ENCODE measurements around the gene EPB41L4A.

Gene EPB41L4A

DNA sequence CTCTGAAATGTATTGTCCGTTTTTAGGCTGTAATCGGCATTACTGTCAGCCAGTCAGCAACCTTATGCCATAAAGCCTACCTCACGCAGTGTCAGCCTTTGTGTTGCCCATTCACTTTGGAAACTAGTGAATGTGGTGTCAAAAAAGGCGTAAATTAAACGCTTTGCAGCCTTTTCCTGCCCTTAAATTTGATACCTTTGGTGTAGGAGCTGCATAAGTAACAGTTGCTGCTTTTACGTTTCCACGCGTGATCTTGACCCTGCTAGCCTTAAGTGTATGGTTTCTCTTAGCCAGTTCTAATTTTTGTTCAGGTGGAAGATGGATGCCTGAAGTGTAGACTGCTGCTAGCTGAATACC, 257.7 kb downstream of the EPB41L4A start:
- peak in 1 of 2 experiments; percentile 58 for DNase-seq
- TF ChIP-seq GATA1 (IDR thresholded peaks at IDR 0.05; ENCODE audit: low read depth, low read length) (no peak), POLR2A (IDR thresholded peaks at IDR 0.05; ENCODE audit: low read length) (no peak)

DNA sequence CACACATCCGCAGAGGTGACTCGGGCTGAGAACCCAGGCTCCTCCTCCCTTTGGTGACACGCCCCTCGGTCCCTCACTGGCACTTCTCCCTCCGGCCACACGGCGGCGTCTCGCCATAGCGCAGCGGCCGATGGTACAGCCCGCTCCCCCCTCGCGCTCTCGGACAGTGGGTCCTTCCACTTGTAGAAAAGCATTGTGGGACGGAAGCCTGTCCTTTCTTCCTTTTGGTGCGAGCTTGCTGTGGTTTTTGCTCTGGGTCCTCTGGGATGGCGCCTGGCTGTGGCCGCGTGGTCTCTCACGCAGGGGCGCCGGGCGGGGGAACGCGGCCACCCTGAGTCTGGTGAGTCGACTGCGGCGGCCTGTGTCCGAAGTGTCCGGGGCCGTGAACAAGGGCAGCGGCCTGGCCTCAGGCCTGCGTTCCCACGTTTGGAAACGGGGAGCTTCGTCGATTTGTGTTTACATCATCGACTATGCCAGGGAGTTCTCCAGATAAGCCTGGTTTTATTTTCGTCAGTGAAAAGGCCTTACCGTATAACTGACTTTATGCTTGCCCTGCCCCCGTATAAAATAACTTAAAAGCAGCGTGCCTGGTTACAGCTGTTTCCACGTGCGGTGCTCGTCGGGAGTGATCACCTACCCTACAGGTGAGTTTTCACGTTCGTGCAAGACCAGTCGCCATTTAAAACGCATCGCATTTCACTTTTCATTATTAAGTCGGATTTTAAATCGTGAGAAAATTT, 258.3 kb downstream of the EPB41L4A start:
- TF ChIP-seq POLR2A (IDR thresholded peaks at IDR 0.05; ENCODE audit: low read length) (peak; percentile 97), GATA1 (IDR thresholded peaks at IDR 0.05; ENCODE audit: low read depth, low read length) (no peak)
- DNase-seq = peak; percentile 94 to 97

GRCh38 chr5:112159435-112159834, 259.6 kb downstream of the EPB41L4A start:
- TF ChIP-seq GATA1 (IDR thresholded peaks at IDR 0.05; ENCODE audit: low read depth, low read length) = no peak
- no peak for TF ChIP-seq POLR2A (IDR thresholded peaks at IDR 0.05; ENCODE audit: low read length)
- no peak for DNase-seq

GRCh38 chr5:112156211-112156610, 262.9 kb downstream of the EPB41L4A start:
- TF ChIP-seq POLR2A (IDR thresholded peaks at IDR 0.05; ENCODE audit: low read length) = no peak
- no peak for TF ChIP-seq GATA1 (IDR thresholded peaks at IDR 0.05; ENCODE audit: low read depth, low read length)
- no peak for DNase-seq

DNA sequence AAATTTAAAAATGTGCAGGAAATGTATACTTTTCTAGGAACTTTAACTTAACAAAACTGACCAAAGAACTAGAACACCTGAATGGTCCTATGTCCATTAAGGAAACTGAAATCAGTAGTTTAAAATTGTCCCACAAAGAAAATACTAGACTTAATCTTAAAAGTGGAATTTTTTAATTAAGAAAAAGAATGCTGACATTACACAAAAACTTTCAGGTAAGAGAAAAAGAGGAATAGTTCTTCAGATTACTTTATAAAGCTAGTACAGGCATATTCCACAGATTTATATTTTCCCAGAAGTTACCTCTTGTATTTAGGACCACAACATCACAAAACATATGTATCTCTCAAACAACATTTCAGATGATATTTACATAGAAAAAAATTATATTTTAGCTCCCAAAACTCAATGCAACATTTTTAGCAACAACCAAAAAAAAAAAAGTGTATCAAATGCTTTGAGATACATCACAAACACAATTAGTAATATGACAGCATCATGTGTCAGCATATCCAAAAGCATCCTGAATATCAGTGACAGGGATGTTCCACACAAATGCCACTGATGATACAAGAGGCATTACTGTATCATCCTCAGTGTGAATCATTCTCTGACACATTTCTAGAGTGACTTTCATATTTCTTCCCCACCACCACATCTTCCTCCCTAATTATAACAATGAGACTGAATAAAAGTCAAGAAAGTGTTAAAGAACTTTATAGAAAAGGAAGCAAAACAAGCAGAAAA, 264.0 kb downstream of the EPB41L4A start:
- no peak for TF ChIP-seq POLR2A (IDR thresholded peaks at IDR 0.05; ENCODE audit: low read length)
- no peak for TF ChIP-seq GATA1 (IDR thresholded peaks at IDR 0.05; ENCODE audit: low read depth, low read length)
- DNase-seq = peak in 1 of 2 experiments; percentile 32

GRCh38 chr5:112149727-112150126, 269.4 kb downstream of the EPB41L4A start:
- no peak for DNase-seq
- TF ChIP-seq POLR2A (IDR thresholded peaks at IDR 0.05; ENCODE audit: low read length) (no peak), GATA1 (IDR thresholded peaks at IDR 0.05; ENCODE audit: low read depth, low read length) (no peak)

DNA sequence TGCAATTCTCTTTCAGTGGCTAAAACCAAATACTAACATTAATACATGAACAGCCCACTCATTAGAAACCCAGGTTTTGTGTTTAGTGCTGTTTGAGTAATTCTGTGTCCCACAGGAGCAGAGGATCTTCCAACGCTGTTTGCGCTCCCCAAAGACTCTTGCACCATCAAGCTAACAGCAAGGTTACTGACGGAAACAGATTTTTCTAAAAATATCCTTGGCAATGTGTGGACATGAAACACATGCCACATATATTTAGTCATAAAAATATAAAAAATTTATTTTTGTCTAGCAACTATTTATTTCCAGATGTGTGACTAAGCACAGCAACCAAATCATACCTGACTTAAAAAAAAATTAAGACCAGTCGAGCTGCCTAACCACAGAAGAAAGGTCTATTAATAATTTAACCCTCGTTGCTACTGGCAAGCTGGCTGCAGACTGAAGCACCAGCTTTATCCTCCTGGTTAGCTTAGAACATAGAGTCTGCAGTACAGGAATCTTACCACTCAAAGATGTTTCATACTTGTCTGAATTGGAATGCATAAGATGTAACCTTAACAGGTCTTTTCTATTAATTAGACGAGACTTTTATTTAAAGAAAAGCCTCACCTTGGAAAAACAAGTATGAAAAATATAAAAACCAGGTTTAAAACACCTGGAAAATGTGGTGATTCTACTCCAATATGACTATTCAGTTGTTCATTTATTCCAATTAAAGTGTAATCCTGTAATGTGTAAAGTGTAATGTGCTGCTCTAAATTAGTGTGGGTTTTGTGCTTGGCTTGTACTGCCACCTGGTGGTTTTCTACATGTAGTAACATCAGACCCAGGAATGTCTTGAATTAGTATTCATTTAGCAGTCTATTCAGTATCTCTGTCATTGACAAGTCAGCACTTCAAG, 272.5 kb downstream of the EPB41L4A start:
- no peak for TF ChIP-seq GATA1 (IDR thresholded peaks at IDR 0.05; ENCODE audit: low read depth, low read length)
- TF ChIP-seq POLR2A (IDR thresholded peaks at IDR 0.05; ENCODE audit: low read length) = no peak
- DNase-seq = peak; percentile 72 to 85

- no peak for DNase-seq
- TF ChIP-seq POLR2A (IDR thresholded peaks at IDR 0.05; ENCODE audit: low read length) (no peak), GATA1 (IDR thresholded peaks at IDR 0.05; ENCODE audit: low read depth, low read length) (no peak)
Observed at GRCh38 chr5:112143690-112144089, 275.4 kb downstream of the EPB41L4A start.

- DNase-seq = no peak
- TF ChIP-seq GATA1 (IDR thresholded peaks at IDR 0.05; ENCODE audit: low read depth, low read length) (no peak), POLR2A (IDR thresholded peaks at IDR 0.05; ENCODE audit: low read length) (no peak)
Observed at GRCh38 chr5:112142769-112143270, 276.3 kb downstream of the EPB41L4A start.

GRCh38 chr5:112141582-112141981, 277.5 kb downstream of the EPB41L4A start:
- TF ChIP-seq GATA1 (IDR thresholded peaks at IDR 0.05; ENCODE audit: low read depth, low read length) = no peak
- no peak for TF ChIP-seq POLR2A (IDR thresholded peaks at IDR 0.05; ENCODE audit: low read length)
- DNase-seq = no peak

DNA sequence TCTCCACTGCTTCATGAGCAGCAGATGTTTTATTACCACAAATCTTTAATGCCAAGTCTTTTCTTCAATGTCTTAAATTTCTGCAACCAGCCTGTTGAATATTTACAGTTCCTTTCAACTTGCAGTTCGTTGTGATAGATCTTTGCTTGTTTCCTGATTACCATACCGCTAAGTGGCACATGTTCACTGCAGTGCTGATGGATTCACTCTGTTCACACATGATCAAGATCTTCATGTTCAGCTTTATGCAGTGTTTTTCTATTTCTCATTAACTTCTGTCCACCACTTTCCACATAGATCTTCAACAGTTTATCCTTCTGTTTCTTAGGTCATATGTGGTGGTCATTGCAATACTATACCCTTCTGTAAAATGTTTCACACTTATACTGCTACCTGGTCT, 280.6 kb downstream of the EPB41L4A start:
- no peak for DNase-seq
- TF ChIP-seq GATA1 (IDR thresholded peaks at IDR 0.05; ENCODE audit: low read depth, low read length) (no peak), POLR2A (IDR thresholded peaks at IDR 0.05; ENCODE audit: low read length) (no peak)

GRCh38 chr5:112136773-112137172, 282.3 kb downstream of the EPB41L4A start:
- no peak for TF ChIP-seq GATA1 (IDR thresholded peaks at IDR 0.05; ENCODE audit: low read depth, low read length)
- no peak for DNase-seq

- DNase-seq = no peak
- TF ChIP-seq POLR2A (IDR thresholded peaks at IDR 0.05; ENCODE audit: low read length) = no peak
- TF ChIP-seq GATA1 (IDR thresholded peaks at IDR 0.05; ENCODE audit: low read depth, low read length) = no peak
Observed at GRCh38 chr5:112127861-112128260, 291.2 kb downstream of the EPB41L4A start.

DNA sequence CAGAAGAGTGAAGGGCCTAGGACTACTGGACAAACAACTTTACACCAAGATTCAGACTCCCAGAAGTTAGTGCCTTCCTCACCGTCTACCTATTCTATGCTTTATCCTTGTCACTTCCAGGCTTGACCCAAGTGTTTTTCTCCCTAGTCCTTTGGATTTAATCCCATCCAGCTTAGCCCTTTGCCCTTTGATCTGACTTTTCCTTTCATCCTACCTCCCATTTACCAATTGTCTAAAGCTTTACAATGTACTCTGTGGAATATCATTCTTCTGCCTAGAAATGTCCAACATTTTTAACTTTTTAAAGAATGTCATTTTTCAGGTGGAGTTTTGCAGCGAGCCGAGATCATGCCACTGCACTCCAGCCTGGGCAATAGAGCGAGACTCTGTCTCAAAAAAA, 292.1 kb downstream of the EPB41L4A start:
- no peak for DNase-seq
- TF ChIP-seq GATA1 (IDR thresholded peaks at IDR 0.05; ENCODE audit: low read depth, low read length) (no peak), POLR2A (IDR thresholded peaks at IDR 0.05; ENCODE audit: low read length) (no peak)
